HG03025 (cell line): ENCODE results near the gene ATP10A.
"Not testable (repeated sequence)": the region's sequence is repeated elsewhere in the genome, so short reads cannot be mapped to it uniquely, and the experiment has no call there.

Experiments
- ATAC-seq: cut with Tn5 transposase; IDR thresholded peaks from one replicate; pipeline ENCODE4 v1.9.1; 2021; ENCODE audit warnings: mild to moderate bottlenecking, moderate library complexity; ENCODE audit not compliant: unreplicated experiment, low FRiP score

The ATP10A gene

DNA sequence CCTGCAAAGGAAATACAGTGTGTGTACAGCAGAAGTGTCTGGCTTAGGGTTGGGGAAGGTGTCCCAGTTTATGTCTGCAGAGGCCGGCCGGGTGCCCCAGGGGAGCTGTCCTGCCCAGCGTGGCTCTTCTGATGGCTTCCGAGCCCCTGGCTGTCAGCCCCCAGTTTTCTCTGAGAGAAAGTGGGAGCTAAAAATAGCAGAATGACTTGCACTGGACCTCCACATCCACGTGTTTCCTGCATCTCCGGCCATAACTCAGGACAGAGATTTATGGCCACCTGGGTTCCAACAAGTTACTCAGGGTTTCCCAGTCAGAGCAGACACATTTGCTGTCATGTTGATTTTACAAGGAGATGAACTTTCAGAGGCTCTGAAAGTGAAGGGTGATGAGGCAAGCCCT, 192.0 kb downstream of the ATP10A start:
- no peak for ATAC-seq

DNA sequence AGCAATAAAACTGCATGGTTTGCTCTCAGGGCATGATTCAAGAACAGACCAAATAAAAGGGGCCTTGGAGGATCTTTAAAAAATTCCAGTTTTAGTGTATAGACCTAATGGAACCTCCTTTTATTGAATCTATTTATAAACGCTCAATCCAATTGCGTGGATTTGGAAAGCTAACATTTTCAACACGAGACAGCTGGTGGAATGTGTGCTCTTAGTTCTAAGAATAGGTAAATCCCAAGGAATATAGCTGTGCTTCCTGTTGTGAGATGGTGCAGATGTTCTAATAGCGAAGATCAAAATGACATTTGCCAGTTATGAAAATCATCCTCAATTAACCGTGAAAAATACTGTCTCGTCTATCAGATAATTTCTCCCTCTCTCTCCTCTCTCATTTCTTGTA, 192.5 kb downstream of the ATP10A start:
- no peak for ATAC-seq

GRCh38 chr15:25670025-25670554, 193.0 kb downstream of the ATP10A start:
- no peak for ATAC-seq

DNA sequence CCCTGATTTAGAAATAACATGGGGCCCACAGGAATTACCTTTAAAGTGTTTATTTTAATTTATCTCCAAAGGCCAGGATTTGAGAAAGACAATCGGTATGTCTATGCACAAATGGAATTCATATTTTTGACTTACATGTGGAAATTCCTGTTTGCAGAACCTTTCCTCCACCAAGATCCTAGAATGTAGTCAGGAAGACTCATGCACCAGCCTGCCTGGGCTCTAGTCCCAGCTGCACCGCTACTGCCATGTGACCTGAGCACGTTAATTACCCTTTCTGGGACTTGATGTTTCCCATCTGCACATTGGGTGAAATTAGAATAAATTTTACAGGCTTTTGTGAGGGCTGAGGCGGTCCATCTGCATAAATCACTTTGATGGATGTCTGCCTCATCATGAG, 194.2 kb downstream of the ATP10A start:
- no peak for ATAC-seq

DNA sequence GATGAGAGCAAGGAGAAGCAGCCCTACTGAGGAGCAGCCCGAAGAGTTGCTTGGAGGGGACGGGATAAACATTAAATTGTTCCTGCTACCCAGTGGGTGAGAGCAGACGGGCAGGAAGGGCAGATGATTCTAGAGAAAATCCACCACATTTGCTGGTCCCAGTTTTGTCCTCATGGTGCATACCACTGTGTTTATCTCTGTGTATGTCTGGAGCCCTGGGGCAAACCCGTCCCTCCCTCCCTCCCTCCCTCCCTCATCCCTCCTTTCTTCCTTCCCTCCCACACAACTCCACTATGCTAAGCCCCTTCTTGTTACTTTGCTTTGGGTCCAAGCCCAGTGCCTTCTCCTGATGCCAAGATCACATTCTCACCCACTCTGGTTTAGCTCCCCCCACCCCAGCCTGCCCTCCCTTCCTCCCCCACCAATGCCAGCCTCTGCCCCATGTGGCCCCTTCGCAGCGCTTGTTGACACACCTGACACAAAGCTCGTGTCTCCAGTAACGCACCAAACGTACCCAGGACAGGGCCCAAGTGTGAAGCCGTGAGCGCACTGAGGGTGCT, 194.8 kb downstream of the ATP10A start:
- no peak for ATAC-seq

DNA sequence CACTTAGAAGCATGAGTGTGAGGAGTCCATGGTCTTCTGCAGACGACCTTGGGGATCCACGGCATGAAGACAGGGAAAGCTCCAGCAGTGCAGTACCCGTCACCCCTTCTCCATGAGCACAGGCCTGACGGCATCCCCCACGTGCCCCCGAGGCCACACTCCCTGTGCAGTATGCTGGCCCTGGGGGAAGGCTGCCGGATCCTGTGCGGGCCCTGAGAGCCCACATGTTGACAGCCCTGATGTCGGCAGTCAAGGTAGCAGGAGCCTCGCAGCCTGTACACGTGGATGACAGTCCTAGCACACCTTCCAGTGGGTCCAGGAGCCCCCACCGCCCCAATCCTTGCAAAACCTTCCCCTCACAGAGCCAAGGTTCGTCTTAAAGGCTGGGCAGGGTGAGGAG, 195.3 kb downstream of the ATP10A start:
- ATAC-seq, result no peak

- ATAC-seq, result no peak
Measured at GRCh38 chr15:25665913-25666312, 197.2 kb downstream of the ATP10A start.

DNA sequence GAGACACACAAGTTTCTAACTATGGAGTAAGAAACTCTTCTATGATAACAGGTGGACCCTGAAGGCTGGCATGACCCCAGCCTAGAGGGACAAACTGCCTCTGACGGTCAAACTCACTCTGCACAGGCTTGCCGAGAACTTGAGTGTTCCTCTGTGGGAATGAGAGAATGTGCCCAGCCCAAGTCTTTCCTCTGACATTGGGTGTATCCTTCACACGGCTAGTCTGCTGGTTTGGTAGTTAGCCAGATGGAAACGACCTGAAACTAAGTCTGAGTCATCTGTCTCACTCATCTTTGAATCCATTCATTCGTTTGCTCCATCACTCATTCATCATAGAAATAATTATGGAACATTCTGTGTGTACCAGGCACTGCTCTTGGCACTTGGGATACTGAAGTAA, 198.4 kb downstream of the ATP10A start:
- no peak for ATAC-seq

- ATAC-seq, result no peak
Measured at GRCh38 chr15:25663515-25663914, 199.6 kb downstream of the ATP10A start.

DNA sequence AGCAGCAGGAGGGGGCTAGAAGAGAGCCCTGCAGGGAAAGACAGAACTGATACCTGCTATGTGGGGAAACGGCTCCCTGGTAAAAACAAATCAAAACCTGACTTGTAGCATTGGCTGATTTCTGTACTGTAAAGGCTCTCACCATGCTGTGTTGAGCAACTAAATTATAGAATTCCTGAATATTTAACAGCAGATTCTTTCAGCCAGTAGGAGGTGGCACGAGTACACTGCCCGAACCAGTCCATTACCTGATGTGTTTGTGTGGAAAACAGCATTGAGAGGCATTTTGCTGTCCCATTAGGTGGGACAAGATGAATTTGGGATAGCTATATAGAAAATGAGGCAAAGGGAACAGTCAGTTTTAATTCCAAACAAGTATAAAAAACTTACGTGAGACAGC, 201.2 kb downstream of the ATP10A start:
- no peak for ATAC-seq

- ATAC-seq, result no peak
Measured at GRCh38 chr15:25659251-25659650, 203.9 kb downstream of the ATP10A start.

DNA sequence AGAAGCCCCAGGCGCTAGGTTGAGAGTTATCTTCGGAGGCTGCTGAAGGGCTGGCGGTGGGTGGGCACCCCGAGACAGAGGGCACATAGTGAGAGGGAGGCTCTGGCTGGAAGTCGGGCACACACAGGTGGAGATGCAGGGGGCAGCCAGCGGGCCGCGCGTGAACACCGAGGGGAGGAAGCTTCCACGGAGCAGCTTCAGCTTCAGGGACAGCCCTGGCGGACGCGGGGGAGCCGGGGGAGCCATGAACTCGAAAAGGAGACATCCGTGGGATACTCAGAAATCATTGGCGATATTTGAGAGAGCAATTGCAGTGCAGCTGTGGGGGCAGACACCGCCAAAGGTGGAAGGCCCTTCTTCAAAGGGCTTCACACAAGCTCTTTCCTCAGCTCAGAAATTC, 204.6 kb downstream of the ATP10A start:
- no peak for ATAC-seq

- no peak for ATAC-seq
Measured at GRCh38 chr15:25655207-25655948, 207.7 kb downstream of the ATP10A start.

DNA sequence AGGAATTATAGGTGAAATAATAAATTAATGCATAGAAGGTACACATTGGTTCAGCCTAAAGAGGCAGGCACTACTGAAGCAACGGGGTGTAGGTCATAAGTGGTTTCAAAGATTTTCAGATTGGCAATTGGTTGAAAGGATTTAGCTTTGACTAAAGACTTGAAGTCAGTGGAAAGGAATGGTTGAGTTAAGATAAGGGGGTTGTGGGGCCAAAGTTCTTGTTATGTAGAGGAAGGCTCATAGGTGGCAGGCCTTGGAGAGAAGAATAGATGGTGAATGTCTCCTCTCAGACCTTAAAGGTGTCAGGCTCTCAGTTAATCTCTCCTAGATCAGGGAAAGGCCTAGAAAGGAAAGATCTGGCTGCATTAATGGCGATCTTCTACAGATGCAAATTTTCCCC, 209.8 kb downstream of the ATP10A start:
- ATAC-seq, result no peak

- ATAC-seq, result no peak
Measured at GRCh38 chr15:25652704-25653103, 210.4 kb downstream of the ATP10A start.

GRCh38 chr15:25649390-25649789, 213.7 kb downstream of the ATP10A start:
- no peak for ATAC-seq

DNA sequence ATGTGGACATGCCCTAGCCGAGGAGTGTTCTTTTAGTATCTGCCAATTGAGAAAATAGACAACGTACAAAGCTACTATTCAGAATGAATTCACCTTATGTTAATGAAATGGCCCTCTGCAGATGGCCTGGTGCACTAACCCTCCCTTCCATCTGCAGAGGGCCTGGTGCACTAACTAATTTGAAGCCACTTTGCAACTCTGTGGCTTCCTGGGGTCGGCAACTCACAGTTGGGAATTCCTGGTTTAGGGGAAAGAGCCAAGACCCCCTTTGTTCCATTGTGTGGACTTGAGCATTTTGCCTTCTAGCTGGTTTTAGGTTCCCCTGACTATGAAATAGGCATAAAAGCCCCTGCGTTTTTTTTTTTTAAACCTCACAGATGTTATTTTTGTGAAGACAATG, 220.0 kb downstream of the ATP10A start:
- no peak for ATAC-seq

DNA sequence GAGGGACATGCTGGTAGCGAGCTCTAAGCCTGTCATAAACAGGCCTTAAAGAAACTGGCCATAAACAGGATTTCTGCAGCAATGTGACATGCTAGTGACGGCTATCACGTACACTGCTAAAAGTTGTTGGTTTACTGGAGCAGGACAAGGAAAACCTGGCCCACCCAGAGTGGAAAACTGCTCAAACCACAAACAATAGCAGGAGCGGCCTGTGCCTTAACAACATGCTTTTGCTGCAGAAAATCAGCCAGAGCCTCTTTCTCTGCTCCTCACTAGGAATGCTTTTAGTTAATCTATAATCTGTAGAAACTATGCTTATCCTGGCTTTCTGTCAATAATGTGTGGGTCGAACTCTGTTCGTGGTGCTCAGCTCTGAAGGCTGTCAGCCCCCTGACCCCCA, 221.4 kb downstream of the ATP10A start:
- no peak for ATAC-seq

DNA sequence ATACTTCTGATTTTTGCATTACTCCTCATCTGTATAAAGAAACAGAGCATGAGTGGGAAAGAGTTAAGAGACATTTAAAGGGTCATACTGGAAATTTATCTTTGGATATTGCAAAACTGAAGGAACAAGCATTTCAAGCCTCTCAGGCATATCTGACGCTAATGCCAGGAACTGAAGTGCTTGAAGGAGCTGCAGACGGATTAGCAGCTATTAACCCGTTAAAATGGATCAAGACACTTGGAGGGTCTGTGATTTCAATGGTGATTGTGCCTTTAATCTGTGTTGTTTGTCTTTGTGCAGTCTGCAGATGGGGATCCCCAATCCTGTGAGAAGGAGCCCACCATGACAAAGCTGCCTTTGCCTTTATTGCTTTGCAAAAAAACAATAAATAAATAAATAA, 221.8 kb downstream of the ATP10A start:
- ATAC-seq, result no peak

DNA sequence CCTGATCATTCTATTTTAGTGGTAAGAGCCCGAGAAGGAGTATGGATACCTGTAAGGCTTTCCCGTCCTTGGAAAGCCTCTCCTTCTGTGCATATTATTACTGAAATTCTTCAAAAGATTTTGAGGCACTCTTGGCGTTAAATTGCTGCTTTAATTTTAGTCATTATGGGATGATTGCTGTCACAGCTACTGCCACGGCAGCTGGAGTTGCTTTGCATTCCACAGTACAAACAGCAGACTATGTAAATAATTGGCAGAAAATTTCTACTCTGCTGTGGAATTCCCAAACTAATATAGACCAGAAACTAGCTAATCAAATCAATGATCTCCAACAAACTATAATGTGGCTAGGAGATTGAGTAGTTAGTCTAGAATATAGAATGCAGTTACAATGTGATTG, 222.2 kb downstream of the ATP10A start:
- not testable (repeated sequence) for ATAC-seq

DNA sequence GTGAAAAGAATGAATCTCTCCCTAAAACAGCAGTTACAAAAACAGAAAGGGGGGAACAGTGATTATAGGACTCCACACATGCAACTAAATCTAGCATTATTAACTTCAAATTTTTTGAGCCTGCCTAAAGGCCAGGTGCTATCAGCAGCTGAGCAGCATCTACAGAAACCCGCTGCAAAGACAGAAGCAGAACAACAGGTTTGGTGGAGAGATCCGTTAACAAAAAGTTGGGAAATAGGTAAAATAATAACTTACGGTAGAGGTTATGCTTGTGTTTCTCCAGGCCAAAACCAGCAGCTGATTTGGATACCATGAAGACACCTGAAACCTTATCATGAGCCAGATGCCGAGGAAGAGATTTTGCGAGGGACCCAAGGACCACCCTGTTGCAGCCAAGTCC, 222.7 kb downstream of the ATP10A start:
- no peak for ATAC-seq

DNA sequence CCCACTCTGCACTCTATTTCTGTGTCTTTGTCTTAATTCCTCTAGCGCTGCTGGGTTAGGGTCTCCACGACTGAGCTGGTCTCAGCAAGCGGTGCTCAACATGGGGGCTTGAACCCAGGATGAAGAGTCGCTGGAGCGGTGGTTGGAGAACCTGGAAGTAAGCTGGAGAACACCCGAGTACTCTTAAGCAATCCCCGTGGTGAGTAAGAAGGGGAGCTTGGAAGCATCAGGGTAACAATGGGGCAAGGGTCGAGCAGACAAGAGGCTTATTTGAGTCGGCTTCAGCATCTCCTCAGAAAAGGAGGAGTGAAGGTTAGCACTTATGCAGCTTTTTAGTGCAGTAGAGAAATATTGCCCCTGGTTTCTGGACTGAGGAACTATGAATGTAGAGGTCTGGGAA, 226.6 kb downstream of the ATP10A start:
- not testable (repeated sequence) for ATAC-seq
